D341Med (cell line): ENCODE data around the gene DDX20.
A peak's percentile ranks its signal among the peaks of the same experiment; 100 is the strongest.
"Not testable (repeated sequence)": the region's sequence is repeated elsewhere in the genome, so short reads cannot be mapped to it uniquely, and the experiment has no call there.

Source experiments
- DNase-seq: peaks from one replicate; pipeline ENCODE4 v3.0.0; 2012; ENCODE audit warnings: low spot score

DDX20 gene

GRCh38 chr1:111733992-111734341 lies 21.7 kb upstream of the DDX20 start:
- DNase-seq = no peak

DNA sequence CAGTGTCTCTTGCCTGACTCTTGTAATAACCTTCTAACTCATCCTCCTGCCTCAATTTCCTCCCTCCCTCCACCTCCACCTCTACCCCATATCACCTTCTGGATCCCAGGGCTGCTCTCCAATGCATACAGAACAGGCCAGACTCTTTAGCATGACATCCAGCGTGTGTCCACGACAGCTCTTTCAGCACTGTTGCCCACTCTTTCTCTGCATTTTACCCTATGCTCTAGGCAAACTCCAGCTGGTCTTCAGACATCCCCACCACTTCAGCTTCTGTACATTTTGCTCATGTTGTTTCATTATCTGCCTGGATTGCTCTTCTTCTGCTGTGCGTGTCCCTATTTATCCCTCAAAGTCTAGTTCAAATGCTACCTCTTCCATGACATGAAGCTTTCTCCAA lies 21.3 kb upstream of the DDX20 start:
- no peak for DNase-seq

DNA sequence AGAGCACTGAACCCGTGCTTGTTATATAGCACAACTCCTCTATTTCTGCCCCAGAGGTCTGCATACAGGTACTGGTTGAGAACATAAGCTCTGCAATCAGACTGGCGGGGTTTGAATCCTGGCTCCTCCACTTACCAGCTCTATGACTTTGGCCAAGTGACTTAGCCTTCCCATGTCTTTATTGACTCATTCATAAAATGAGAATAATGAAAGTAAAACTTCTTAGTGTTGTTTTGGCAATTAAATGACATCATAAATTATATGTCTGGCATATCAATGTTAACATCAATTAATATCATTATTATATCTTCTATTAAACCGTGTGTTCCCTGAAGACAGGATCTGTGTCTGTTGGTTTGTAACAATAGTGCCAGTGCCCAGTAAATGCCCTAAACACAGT lies 20.8 kb upstream of the DDX20 start:
- DNase-seq = no peak

DNA sequence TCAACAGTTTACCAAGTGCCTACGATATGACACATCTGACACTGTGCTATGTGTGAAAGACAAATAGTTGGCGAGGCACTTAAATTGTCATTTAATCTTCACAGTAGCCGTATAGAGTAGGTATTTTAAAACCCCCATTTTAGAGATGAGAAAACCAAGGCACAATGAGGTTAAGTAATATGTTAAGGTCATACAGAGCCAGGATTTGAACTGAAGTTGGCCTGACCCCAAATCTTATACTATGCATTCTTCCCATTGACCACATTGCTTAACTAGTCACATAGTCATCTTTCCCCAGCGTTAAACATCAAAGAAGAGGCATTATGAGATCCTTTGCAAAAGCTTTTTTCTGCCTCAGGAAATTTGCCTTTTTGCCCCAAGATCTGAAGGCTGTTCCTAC lies 20.4 kb upstream of the DDX20 start:
- no peak for DNase-seq

GRCh38 chr1:111735858-111736544 lies 19.7 kb upstream of the DDX20 start:
- peak; percentile 47 for DNase-seq

DNA sequence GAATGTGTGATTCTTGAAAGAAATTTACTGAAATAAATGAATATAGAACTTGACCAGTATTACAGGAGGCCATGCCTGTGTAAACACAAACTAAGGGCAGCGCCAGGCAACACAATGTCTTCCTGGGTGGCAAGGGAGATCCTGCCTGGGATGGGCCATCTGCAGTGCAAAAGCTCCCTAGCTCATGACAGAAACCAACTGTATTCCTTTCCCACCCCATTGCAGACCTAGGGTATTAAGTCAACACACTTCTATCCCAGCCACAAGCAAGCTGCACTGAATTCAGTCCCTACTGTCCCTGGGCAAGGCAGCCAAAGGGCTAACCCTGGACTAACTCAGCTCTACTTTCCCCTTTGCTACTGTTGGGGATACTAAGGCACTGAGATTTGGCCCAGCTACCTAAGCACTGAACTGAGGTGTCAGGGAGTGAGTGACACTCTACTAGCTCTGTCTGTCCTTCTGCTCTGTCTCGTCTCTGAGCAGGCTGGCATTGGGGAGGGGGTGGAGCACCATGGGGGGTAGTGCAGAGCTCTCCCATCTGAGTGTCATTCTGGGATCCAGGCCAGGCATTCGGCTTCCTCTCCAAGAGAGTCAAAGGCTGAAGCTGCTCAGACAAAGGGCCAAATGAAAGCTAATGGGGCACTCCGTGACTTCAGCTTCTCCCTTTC lies 19.0 kb upstream of the DDX20 start:
- DNase-seq = no peak

DNA sequence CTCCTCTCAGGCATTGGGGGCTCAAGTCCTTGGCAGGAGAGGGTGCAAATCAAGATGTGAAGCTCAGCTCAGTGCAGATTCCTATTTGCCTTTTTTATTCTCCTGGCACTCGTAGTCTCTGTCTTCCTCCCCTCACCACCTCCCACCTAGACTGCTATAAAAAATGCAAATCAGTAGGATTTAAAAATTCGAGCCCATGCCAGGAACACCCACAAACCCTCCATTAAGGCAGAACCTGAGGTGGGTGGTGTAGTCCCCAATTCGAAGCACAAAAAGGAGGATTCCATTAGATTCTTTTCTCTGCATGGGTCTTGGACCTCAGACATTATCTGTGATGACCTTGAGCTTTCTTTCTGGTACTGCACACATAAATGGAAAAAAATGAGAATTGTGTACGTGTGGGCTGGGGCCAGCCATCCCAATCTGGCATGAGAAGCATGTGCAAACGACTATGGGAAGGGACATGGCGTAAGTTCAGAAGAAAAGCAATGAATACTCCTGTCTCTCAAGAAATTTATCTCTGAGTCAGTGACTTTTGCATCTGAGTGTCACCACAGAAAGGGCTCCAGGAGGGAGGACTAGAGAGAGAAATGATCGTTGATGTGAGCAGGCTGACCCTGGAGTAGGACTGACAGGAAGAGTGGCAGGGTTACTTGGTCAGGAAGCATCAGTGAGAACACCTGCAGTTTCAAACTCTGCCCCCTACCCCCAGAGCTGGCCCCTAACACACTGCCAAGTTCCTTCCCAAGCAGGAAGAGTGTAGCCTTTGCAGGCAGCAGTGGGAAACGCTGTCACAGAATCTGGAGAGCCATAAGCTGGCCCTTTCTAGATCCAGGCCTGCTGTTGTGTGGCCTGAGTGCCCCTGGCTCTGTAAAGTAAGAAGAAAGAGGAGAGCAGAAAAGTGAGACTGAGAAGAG lies 18.2 kb upstream of the DDX20 start:
- DNase-seq = no peak

GRCh38 chr1:111738133-111738435 lies 17.6 kb upstream of the DDX20 start:
- DNase-seq = no peak

DNA sequence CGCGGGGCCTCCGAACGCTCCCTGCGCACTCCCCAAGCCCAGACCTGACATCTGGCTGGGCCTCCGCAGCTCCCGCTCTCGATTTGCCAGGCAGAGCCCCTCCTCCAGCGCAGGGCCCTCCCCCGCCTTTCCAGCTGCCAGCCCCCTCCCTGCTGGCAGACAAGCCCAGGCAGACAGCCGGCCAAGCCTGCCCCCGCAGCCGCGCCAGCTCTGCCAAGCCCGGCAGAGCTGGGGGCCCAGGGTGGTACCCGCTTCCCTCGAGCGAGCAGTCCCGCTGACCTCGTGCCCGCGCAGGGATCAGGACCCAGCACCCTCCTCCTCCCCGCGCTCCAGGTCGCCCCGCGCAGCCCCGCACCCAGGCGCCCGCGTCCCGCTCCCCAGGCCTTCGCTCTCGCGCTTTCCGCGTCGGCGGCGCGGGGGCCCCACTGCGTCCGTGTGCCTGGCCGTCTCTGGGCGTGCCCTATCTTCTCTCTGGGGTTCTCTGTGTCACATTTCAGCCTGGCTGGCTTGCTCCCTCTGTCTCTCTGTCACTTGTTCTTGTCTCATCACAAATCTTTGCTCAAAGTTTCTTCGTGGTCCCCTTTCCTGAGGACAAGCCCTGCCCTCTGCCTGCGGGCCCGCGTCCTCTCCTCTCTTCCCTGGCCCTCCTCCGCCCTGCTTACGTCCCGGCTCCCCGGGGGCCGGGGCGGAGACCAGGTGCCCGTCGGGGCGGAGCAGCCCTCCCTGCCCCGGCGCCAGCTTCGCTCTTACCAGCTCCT lies 17.1 kb upstream of the DDX20 start:
- DNase-seq = peak; percentile 75

DNA sequence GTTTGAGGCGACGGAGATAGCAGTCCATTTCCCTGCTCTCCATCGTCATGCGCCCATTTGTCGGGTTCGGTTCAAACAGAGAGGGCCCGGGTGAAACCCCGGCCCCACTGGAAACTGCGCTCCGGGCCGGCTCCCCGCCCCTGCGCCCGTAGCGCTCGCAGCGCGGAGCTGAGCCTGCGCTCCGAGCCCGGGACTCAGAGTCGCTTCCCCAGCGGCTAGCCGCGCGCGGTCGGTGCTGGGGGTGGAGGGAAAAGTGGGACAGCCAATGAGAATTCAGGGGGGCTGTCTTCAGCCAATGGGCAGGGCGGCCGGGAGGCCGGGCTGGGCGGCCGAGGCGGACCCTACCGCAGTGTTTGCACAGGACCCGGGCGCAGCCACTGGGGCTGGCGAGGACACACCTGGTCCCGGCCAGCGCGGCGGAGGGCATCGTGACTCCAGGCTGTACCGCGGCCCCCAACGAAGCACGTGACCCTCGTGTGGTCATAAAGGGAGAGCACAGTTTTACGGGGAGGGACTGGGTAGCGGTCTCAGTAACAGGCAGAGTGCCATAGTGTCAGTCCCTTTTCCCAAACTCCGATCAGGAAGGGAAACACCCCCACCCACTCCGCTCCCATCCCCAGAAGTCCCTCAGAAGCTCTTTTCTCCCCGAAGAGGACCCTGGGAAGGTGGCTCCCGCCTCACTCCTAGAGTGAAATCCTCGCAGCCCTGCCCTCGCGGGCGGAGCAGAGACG lies 16.3 kb upstream of the DDX20 start, which contains the start of gene INKA2:
Gene INKA2, minus strand, starts transcription at position 202 of the 731 bp plus-strand sequence. Its CDS starts 153 bp downstream, at position 49.
- DNase-seq = peak; percentile 92

DNA sequence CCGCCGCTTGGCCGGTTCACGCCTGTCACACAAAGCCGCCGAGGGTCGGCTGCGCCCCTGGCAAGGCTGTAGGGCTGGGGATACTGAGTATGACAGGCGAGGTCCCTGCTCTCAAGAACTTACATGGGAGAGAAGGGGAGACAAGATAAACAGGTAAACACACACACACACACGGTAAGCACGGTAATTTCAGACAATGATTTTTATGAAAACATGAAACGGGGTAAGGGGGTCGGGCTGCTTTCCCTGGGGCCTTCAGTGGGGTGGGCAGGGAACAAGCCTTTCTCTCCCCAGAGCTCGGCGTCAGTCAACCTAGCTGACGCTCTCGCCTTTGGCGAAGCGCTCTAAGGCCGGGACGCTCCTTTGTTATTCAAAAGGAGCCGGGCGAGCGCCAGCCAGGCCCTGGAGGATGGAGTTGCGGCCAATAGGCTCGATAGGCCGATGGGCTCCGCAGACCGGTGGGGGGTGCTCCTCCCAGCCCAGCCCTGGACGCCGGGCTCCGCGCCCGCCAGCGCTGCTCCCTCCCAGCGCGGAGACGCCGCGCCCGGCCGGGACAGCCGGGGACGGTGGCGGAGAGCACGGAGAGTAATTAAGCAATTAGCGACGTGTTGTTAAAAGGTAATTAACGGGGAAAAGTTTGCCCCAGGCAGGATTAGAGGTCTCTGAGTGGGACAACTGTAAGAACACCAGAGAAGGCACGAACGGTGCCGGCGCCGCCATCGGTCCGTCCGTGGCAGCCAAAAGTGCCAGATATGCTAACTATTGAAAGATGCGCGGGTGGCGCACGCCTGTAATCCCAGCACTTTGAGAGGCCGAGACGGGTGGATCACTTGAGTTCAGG lies 15.6 kb upstream of the DDX20 start:
- DNase-seq = peak; percentile 74

DNA sequence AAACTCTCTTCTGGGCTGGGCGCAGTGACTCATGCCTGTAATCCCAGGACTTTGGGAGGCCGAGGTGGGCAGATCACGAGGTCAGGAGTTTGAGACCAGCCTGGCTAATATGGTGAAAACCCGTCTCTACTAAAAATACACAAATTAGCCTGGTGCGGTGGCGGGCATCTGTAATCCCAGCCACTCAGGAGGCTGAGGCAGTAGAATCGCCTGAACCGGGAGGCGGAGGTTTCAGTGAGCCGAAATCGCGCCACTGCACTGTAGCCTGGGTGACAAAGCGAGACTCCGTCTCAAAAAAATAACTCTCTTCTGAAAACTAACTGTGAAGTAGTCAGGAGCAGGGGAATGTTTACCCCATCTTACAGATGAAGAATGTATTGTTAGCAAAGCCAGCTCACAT lies 13.4 kb upstream of the DDX20 start:
- not testable (repeated sequence) for DNase-seq

GRCh38 chr1:111742938-111743549 lies 12.7 kb upstream of the DDX20 start:
- no peak for DNase-seq

GRCh38 chr1:111743679-111744101 lies 12.0 kb upstream of the DDX20 start:
- no peak for DNase-seq

GRCh38 chr1:111745675-111746613 lies 9.8 kb upstream of the DDX20 start:
- DNase-seq = no peak

DNA sequence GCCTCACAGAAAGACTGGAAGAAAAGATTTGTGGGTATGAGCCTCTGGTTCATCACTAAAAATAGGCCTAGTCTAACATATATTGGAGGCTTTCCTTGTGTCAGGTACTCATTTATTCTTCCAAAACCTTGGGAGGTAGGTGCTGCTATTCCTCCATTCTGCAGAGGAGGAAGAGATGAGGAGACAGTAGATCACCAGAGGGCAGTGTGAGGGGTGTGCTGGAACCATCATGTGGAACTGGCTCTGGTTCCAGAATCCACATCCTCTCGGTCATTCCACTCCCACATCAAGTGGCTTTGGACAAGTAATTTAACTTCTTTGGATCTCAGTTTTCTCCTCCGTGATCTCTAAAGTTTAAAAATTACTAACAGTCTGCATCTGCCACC lies 9.1 kb upstream of the DDX20 start:
- DNase-seq = no peak

DNA sequence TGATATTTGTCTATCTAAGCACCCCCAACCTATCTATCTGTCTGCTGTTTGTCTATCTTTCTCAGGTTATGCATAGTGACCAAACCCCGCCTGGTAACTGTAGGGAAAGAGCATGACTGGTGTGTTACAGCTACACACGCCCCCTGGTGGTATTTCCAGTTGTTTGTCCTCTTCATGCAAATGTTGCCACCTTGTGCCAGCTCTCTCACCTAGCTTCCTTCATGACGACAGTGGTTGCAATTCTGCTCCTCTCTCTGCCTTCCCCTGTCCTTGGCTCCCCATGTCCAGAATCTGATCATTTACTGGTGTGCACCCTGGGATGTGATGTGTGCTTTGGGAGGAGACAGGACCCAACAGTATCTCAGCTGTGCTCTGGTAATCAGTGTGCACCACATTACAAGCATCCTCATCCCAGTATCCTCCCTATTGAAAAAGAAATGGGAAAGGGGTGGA lies 8.4 kb upstream of the DDX20 start:
- DNase-seq = peak; percentile 67

GRCh38 chr1:111747947-111748346 lies 7.8 kb upstream of the DDX20 start:
- DNase-seq = no peak

- no peak for DNase-seq
These were observed 6.1 kb upstream of the DDX20 start for GRCh38 chr1:111749628-111750027.
